Gastroesophageal sphincter (tissue), 4 donors: ENCODE results near the gene CYFIP1. TPM values are rescaled to one million over a fixed set of nuclear protein-coding genes. Genes with fewer than 3 reads are reported as not detected.
"Not testable (repeated sequence)": the region's sequence is repeated elsewhere in the genome, so short reads cannot be mapped to it uniquely, and the experiment has no call there.

Experiments
- ATAC-seq: fragments of 150-250 bp; one replicate; pipeline ENCODE4 v1.9.1; 2016; ENCODE audit warnings: mild to moderate bottlenecking, moderate library complexity
- H3K27ac ChIP-seq, 4 donors: fragments of 200-600 bp; sonication (generic) in 3 of 4; 1 replicate in 3 of 4; 2 replicates in 1 of 4; pipeline ENCODE4 v1.5.1; 2016 to 2019
- H3K27me3 ChIP-seq: fragments of 200-600 bp; sonication (generic); one replicate; pipeline ENCODE4 v1.5.1; 2019
- H3K36me3 ChIP-seq, 2 donors: fragments of 200-600 bp; sonication (generic); one replicate each; pipeline ENCODE4 v1.5.1; 2019; ENCODE audit warnings: control low read depth in 1 of 2
- H3K4me1 ChIP-seq, 3 donors: fragments of 200-600 bp; sonication (generic); 1 replicate in 2 of 3; 2 replicates in 1 of 3; pipeline ENCODE4 v1.5.1; 2016 to 2019; ENCODE audit warnings: control low read depth in 2 of 3
- H3K4me3 ChIP-seq, 2 donors: fragments of 200-600 bp; sonication (generic); one replicate each; pipeline ENCODE4 v1.5.1; 2019; ENCODE audit warnings: mild to moderate bottlenecking in 1 of 2, moderate library complexity in 1 of 2
- H3K9me3 ChIP-seq, 3 donors: fragments of 200-600 bp; sonication (generic); one replicate each; pipeline ENCODE4 v1.5.1; 2017 to 2019; ENCODE audit warnings: control low read depth in 2 of 3
- CTCF ChIP-seq, 4 experiments: fragments of 200-600 bp in 2 of 4; fragments of 450-650 bp in 2 of 4; sonication (generic) in 1 of 4; IDR thresholded peaks; one replicate each; pipeline ENCODE4 v1.5.1; 2017 to 2019; ENCODE audit warnings: antibody characterized with exemption in 4 of 4, mild to moderate bottlenecking in 2 of 4, moderate library complexity in 2 of 4
- EP300 ChIP-seq: sonication (generic); formaldehyde crosslinking; IDR thresholded peaks from one replicate; pipeline ENCODE4 v1.6.1; 2017; ENCODE audit warnings: antibody characterized with exemption, mild to moderate bottlenecking
- POLR2A ChIP-seq, 2 donors: fragments of 450-650 bp; IDR thresholded peaks; one replicate each; pipeline ENCODE4 v1.6.1; 2017; ENCODE audit warnings: antibody characterized with exemption in 2 of 2, mild to moderate bottlenecking in 2 of 2, moderate library complexity in 1 of 2
- POLR2AphosphoS5 ChIP-seq: sonication (generic); formaldehyde crosslinking; IDR thresholded peaks from one replicate; pipeline ENCODE4 v1.6.1; 2017; ENCODE audit warnings: antibody characterized with exemption
- WGBS, 2 donors: methylation state at CpG; one replicate each; pipeline ENCODE4 v1.1.5; 2018; ENCODE audit warnings: low coverage in 1 of 2; 5-methylcytosine and 5-hydroxymethylcytosine counted together
- total RNA-seq, 4 donors: library from RNA; depleted of rRNA; stranded (reverse); fragments of >200 nt; gene quantifications; one replicate each; pipeline ENCODE4 v1.1.0, GENCODE V29; 2016

CYFIP1 gene
- total RNA-seq, 4 donors from 2014 or later, result 82.3 to 116 (median 101) TPM

GRCh38 chr15:23013681-23014080 lies 33.5 kb upstream of the CYFIP1 start:
- peaks cover 0 to 100% of the 10 kb centered on the region in 2 donors for H3K36me3 ChIP-seq
- TF ChIP-seq EP300 (no peak), CTCF (IDR thresholded peaks at IDR 0.05) (no peak), POLR2AphosphoS5 (no peak)
- ATAC-seq, result no peak

GRCh38 chr15:23012616-23013015 lies 32.4 kb upstream of the CYFIP1 start:
- not testable (repeated sequence) for ATAC-seq, H3K4me3 ChIP-seq, H3K27ac ChIP-seq, H3K27me3 ChIP-seq, H3K4me1 ChIP-seq, H3K9me3 ChIP-seq
- 93% methylated on average over 8 of the region's 9 CpGs; no CpG with 5 or more reads in 1 of the 2 donors for WGBS, 2 donors
- peaks cover 0 to 100% of the 10 kb centered on the region in 2 donors for H3K36me3 ChIP-seq

More at GRCh38 chr15:23013681-23014080, 33.5 kb upstream of the CYFIP1 start:
- Histone ChIP-seq H3K9me3 (no peaks in the 10 kb centered on the region), H3K27ac (no peak overlapping the region), H3K4me1 (no peaks in the 10 kb centered on the region), H3K4me3 (no peak overlapping the region), H3K27me3 (no peaks in the 10 kb centered on the region)
- 86% methylated on average over 1 of the region's 5 CpGs; no CpG with 5 or more reads in 1 of the 2 donors for WGBS, 2 donors

GRCh38 chr15:23003736-23004135 lies 23.6 kb upstream of the CYFIP1 start:
- no peak for TF ChIP-seq EP300
- no peak for TF ChIP-seq CTCF (IDR thresholded peaks at IDR 0.05)
- no peak for TF ChIP-seq POLR2AphosphoS5
- no peak for TF ChIP-seq POLR2A (IDR thresholded peaks at IDR 0.05)
- no peaks in the 10 kb centered on the region for H3K9me3 ChIP-seq
- H3K27me3 ChIP-seq, result no peaks in the 10 kb centered on the region
- no peaks in the 10 kb centered on the region for H3K4me1 ChIP-seq
- no peak overlapping the region for H3K4me3 ChIP-seq
- H3K27ac ChIP-seq, result no peak overlapping the region
- no peak for ATAC-seq
- WGBS, 2 donors, result 100% methylated on average over 1 to 3 of the region's 5 CpGs
- peaks cover 0 to 100% of the 10 kb centered on the region in 2 donors for H3K36me3 ChIP-seq

- peaks cover 0 to 100% of the 10 kb centered on the region in 2 donors for H3K36me3 ChIP-seq
- no peak overlapping the region for H3K27ac ChIP-seq
- H3K27me3 ChIP-seq, result no peaks in the 10 kb centered on the region
- H3K9me3 ChIP-seq, result no peaks in the 10 kb centered on the region
- H3K4me1 ChIP-seq, result no peaks in the 10 kb centered on the region
- TF ChIP-seq EP300, result no peak
- TF ChIP-seq CTCF (IDR thresholded peaks at IDR 0.05), result no peak
- TF ChIP-seq POLR2AphosphoS5, result no peak
- 68 to 78% methylated on average over 2 of the region's 2 CpGs for WGBS, 2 donors
- no peak overlapping the region for H3K4me3 ChIP-seq
- ATAC-seq, result no peak
Measured at GRCh38 chr15:23002920-23003319, 22.8 kb upstream of the CYFIP1 start.

GRCh38 chr15:22995795-22996194 lies 15.6 kb upstream of the CYFIP1 start:
- TF ChIP-seq CTCF (IDR thresholded peaks at IDR 0.05) (no peak), POLR2A (IDR thresholded peaks at IDR 0.05) (no peak), EP300 (no peak)
- H3K36me3 ChIP-seq, result peaks cover 0 to 77% of the 10 kb centered on the region in 2 donors
- 82 to 93% methylated on average over 7 of the region's 7 CpGs for WGBS, 2 donors

More at GRCh38 chr15:22995795-22996194, 15.6 kb upstream of the CYFIP1 start:
- Histone ChIP-seq H3K4me3 (no peak overlapping the region), H3K27ac (no peak overlapping the region), H3K4me1 (no peaks in the 10 kb centered on the region), H3K27me3 (no peaks in the 10 kb centered on the region), H3K9me3 (no peaks in the 10 kb centered on the region)
- no peak for ATAC-seq
